Psoas muscle (tissue), 8 donors: Measurements from ENCODE around the gene OCA2. TPM values are rescaled to one million over a fixed set of nuclear protein-coding genes. Genes with fewer than 3 reads are reported as not detected.
"Not testable (repeated sequence)": the region's sequence is repeated elsewhere in the genome, so short reads cannot be mapped to it uniquely, and the experiment has no call there.

Source experiments
- ATAC-seq, 4 donors: fragments of 200-7000 bp; cut with Tn5 transposase; one replicate each; pipeline ENCODE4 v1.9.1; 2020; ENCODE audit warnings: moderate library complexity in 3 of 4, mild to moderate bottlenecking in 2 of 4
- DNase-seq, 2 donors: peaks; one replicate each; pipeline ENCODE4 v3.0.0-alpha.2; 2020
- H3K27ac ChIP-seq: fragments of 200-600 bp; one replicate; pipeline ENCODE4 v1.8.0; 2022
- H3K27me3 ChIP-seq, 3 donors: fragments of 200-600 bp in 1 of 3; one replicate each; pipeline versions ENCODE4 v1.6.1 to v1.8.0; 2013 to 2022; ENCODE audit warnings: low read length in 2 of 3, mild to moderate bottlenecking in 2 of 3, moderate library complexity in 1 of 3; ENCODE audit not compliant: insufficient read depth in 3 of 3
- H3K36me3 ChIP-seq, 2 donors: fragments of 200-600 bp in 1 of 2; one replicate each; pipeline versions ENCODE4 v1.6.1 to v1.8.0; 2013 to 2022; ENCODE audit warnings: low read depth in 1 of 2, mild to moderate bottlenecking in 1 of 2, moderate library complexity in 1 of 2; ENCODE audit not compliant: insufficient read depth in 1 of 2
- H3K4me1 ChIP-seq: fragments of 200-600 bp; one replicate; pipeline ENCODE4 v1.8.0; 2022
- H3K4me3 ChIP-seq: fragments of 200-600 bp; one replicate; pipeline ENCODE4 v1.8.0; 2022; ENCODE audit warnings: mild to moderate bottlenecking
- H3K9me3 ChIP-seq: fragments of 200-600 bp; one replicate; pipeline ENCODE4 v1.8.0; 2022
- CTCF ChIP-seq: fragments of 200-600 bp; IDR thresholded peaks from one replicate; pipeline ENCODE4 v1.8.0; 2022; ENCODE audit warnings: antibody characterized with exemption
- WGBS, 3 donors: extraction: QIAGEN DNeasy Blood & Tissue Kit; methylation state at CpG; one replicate each; pipeline versions ENCODE4 v1.1.6 to v1.1.7; 2013; 5-methylcytosine and 5-hydroxymethylcytosine counted together
- intact Hi-C, 2 donors: fragments of 100-400 bp; cut with DNase I; formaldehyde crosslinking; loops; one replicate each; pipeline versions ENCODE4 v1.11.0 to v1.14.2; 2022
- polyA plus RNA-seq, 3 donors: library from polyadenylated mRNA; stranded (reverse); fragments of 200-250 nt; gene quantifications; one replicate each; pipeline ENCODE4 v1.2.3, GENCODE V29; 2013
- total RNA-seq, 4 donors: library from RNA; stranded (reverse); fragmentation: NEBNext Ultra II Directional in 2 of 4; extraction: Animal tissue kit (Norgen Biotek cat#: 25700) in 2 of 4; gene quantifications; one replicate each; pipeline versions ENCODE4 v1.2.1 to v1.2.4, GENCODE V29; 2021 to 2023
- donor health status: healthy with polysubstance abuse.
- donor health status: DM: no; HTN: no; CAD: no; lungs with moderate emphysema.
- donor health status: Bipolar disorder and iron deficiency.
- donor health status: healthy.
- donor health status: DM: yes; HTN: yes; CAD: no.
- donor health status: DM: no; HTN: no; CAD: no.
- donor health status: DM: no; HTN: no; CAD: no.
- donor health status: DM: yes; HTN: yes; CAD: no.

Gene OCA2
- total and polyA plus RNA-seq, 7 donors, result 0.03 to 0.52 (median 0.17) TPM; not detected in 2

- no peak for TF ChIP-seq CTCF
- 85 to 91% (median 89%) methylated on average over 6 of the region's 6 CpGs for WGBS, 3 donors
- no peaks in the 10 kb centered on the region for H3K27me3 ChIP-seq
- H3K27ac ChIP-seq, result no peak overlapping the region
- intact Hi-C loops, result no loop called here
- no peak overlapping the region for H3K4me3 ChIP-seq
- H3K9me3 ChIP-seq, result no peaks in the 10 kb centered on the region
- no peak for DNase-seq
- H3K4me1 ChIP-seq, result no peaks in the 10 kb centered on the region
- no peak for ATAC-seq
- no peaks in the 10 kb centered on the region for H3K36me3 ChIP-seq
These were observed 133.6 kb downstream of the OCA2 start for GRCh38 chr15:27965546-27965945.

- no peaks in the 10 kb centered on the region for H3K36me3 ChIP-seq
- WGBS, 3 donors, result 86 to 95% (median 86%) methylated on average over 1 of the region's 1 CpG
- TF ChIP-seq CTCF, result no peak
- no peak for ATAC-seq
- no peaks in the 10 kb centered on the region for H3K9me3 ChIP-seq
- intact Hi-C loops, result no loop called here
- DNase-seq, result no peak
- no peaks in the 10 kb centered on the region for H3K27me3 ChIP-seq
- H3K4me1 ChIP-seq, result no peaks in the 10 kb centered on the region
- no peak overlapping the region for H3K27ac ChIP-seq
- no peak overlapping the region for H3K4me3 ChIP-seq
These were observed 137.3 kb downstream of the OCA2 start for GRCh38 chr15:27961801-27962200.

GRCh38 chr15:27958911-27959578, 140.1 kb downstream of the OCA2 start:
- intact Hi-C loops, result no loop called here
- no peak for ATAC-seq
- DNase-seq, result no peak
- H3K4me3 ChIP-seq, result no peak overlapping the region
- WGBS, 3 donors, result 71 to 74% (median 72%) methylated on average over 10 of the region's 10 CpGs
- no peaks in the 10 kb centered on the region for H3K27me3 ChIP-seq
- no peaks in the 10 kb centered on the region for H3K9me3 ChIP-seq
- H3K27ac ChIP-seq, result no peak overlapping the region
- H3K4me1 ChIP-seq, result no peaks in the 10 kb centered on the region
- TF ChIP-seq CTCF, result no peak
- H3K36me3 ChIP-seq, result no peaks in the 10 kb centered on the region

GRCh38 chr15:27956285-27956684, 142.8 kb downstream of the OCA2 start:
- WGBS, 3 donors, result 50 to 62% (median 61%) methylated on average over 8 of the region's 8 CpGs
- Histone ChIP-seq H3K4me1 (no peaks in the 10 kb centered on the region), H3K9me3 (no peaks in the 10 kb centered on the region), H3K36me3 (no peaks in the 10 kb centered on the region), H3K27me3 (no peaks in the 10 kb centered on the region), H3K27ac (no peak overlapping the region), H3K4me3 (no peak overlapping the region)
- no peak for TF ChIP-seq CTCF
- DNase-seq (no peak), ATAC-seq (no peak)
- intact Hi-C loops, result no loop called here

GRCh38 chr15:27955087-27955486, 144.0 kb downstream of the OCA2 start:
- no peak overlapping the region for H3K4me3 ChIP-seq
- H3K9me3 ChIP-seq, result no peaks in the 10 kb centered on the region
- no peaks in the 10 kb centered on the region for H3K27me3 ChIP-seq
- WGBS, 3 donors, result 94 to 95% (median 94%) methylated on average over 10 of the region's 10 CpGs
- H3K4me1 ChIP-seq, result no peaks in the 10 kb centered on the region
- TF ChIP-seq CTCF, result no peak
- intact Hi-C loops, result no loop called here
- H3K36me3 ChIP-seq, result no peaks in the 10 kb centered on the region
- H3K27ac ChIP-seq, result no peak overlapping the region
- DNase-seq (no peak), ATAC-seq (no peak)

GRCh38 chr15:27952593-27952992, 146.5 kb downstream of the OCA2 start:
- ATAC-seq, intact Hi-C loops, H3K27me3 ChIP-seq, DNase-seq, H3K4me3 ChIP-seq, H3K4me1 ChIP-seq, H3K36me3 ChIP-seq, H3K9me3 ChIP-seq, H3K27ac ChIP-seq: not testable (repeated sequence)
- WGBS, 3 donors, result 90 to 93% (median 91%) methylated on average over 6 of the region's 6 CpGs
